BE2C (cell line): ENCODE measurements around the gene MRPS2.

Experiments used
- DNase-seq: peaks from one replicate; pipeline ENCODE4 v3.0.0-alpha.2; 2020
- H3K27me3 ChIP-seq: fragments of 250-450 bp; sonication (Bioruptor Pico); 2 replicates; pipeline ENCODE4 v1.5.1; 2020; ENCODE audit warnings: mild to moderate bottlenecking
- H3K36me3 ChIP-seq: fragments of 250-450 bp; sonication (Bioruptor Pico); 2 replicates; pipeline ENCODE4 v1.5.1; 2020; ENCODE audit warnings: mild to moderate bottlenecking
- H3K4me1 ChIP-seq: fragments of 250-450 bp; sonication (Bioruptor Pico); 2 replicates; pipeline ENCODE4 v1.5.1; 2020
- H3K4me3 ChIP-seq: 2 replicates; pipeline ENCODE4 v1.5.1; 2011; ENCODE audit warnings: low read depth, low read length
- H3K9me3 ChIP-seq: fragments of 250-450 bp; sonication (Bioruptor Pico); 2 replicates; pipeline ENCODE4 v1.5.1; 2020
- TF ChIP-seq, protein P1 (sequence below): IDR thresholded peaks from 2 replicates; pipeline ENCODE4 v1.5.1; 2012; ENCODE audit warnings: mild to moderate bottlenecking, low read depth, low read length

Gene MRPS2

DNA sequence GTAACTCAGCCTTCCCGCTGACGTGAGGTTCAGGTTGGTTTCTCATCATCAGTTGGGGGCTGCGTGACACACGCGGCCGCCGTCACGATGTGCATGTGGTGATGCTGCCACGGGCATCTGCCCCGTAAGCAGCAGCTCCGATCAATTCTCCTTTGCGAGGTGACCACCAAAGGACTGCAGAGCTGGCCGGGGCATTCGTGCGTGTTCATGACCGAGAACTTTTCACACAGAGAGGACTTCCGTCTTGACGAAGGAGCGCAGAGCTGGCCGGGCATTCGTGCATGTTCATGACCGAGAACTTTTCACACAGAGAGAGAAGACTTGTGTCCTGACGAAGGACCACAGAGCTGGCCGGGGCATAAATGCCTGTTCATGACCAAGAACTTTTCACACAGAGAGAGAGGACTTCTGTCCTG lies 16.9 kb downstream of the MRPS2 start:
- TF ChIP-seq, protein P1, sequence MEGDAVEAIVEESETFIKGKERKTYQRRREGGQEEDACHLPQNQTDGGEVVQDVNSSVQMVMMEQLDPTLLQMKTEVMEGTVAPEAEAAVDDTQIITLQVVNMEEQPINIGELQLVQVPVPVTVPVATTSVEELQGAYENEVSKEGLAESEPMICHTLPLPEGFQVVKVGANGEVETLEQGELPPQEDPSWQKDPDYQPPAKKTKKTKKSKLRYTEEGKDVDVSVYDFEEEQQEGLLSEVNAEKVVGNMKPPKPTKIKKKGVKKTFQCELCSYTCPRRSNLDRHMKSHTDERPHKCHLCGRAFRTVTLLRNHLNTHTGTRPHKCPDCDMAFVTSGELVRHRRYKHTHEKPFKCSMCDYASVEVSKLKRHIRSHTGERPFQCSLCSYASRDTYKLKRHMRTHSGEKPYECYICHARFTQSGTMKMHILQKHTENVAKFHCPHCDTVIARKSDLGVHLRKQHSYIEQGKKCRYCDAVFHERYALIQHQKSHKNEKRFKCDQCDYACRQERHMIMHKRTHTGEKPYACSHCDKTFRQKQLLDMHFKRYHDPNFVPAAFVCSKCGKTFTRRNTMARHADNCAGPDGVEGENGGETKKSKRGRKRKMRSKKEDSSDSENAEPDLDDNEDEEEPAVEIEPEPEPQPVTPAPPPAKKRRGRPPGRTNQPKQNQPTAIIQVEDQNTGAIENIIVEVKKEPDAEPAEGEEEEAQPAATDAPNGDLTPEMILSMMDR, result no peak
- H3K9me3 ChIP-seq, result no peaks in the 10 kb centered on the region
- H3K4me1 ChIP-seq, result no peaks in the 10 kb centered on the region; the same call in 1 of the 2 replicates
- H3K36me3 ChIP-seq, result no peaks in the 10 kb centered on the region
- no peak overlapping the region for H3K4me3 ChIP-seq
- DNase-seq, result no peak
- no peaks in the 10 kb centered on the region for H3K27me3 ChIP-seq

DNA sequence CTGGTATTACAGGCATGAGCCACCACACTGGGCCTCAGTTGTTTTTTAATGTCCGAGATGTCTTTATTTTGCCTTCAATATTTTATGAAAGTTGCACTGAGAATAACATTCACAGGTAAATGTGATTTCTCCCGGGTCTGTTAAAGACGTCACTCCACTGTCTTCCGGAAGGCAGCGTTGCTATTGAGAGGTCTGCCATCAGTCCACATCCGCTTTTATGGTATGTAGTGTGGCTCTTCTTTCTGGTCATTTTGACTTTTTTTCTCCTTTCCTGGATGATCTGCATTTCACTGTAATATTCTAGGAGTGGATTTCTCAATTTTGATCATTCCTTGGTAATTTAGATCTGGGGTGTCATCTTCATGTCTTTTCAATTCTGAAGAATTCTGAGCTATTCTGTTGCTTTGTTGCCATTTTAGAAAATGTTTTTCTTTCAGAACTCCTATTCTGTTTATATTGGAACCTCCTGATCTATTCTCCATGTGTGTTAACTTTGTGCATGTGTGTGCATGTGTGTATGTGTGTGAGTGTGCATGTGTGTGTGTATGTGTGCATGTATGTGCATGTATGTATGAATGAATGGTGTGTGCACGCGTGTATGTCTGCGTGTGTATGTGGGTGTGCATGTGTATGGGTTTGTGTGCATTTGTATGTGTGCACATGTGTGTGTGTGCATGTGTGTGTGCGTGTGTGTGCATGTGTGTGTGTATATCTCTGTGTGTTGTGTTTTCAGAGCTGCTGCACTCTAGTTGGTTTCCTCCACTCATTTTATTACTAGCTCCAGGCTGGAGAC lies 18.9 kb downstream of the MRPS2 start:
- no peak overlapping the region for H3K4me3 ChIP-seq
- no peaks in the 10 kb centered on the region for H3K27me3 ChIP-seq
- no peaks in the 10 kb centered on the region for H3K36me3 ChIP-seq
- H3K9me3 ChIP-seq, result no peaks in the 10 kb centered on the region
- no peaks in the 10 kb centered on the region; the same call in 1 of the 2 replicates for H3K4me1 ChIP-seq
- no peak for DNase-seq
- TF ChIP-seq, protein P1, result no peak

DNA sequence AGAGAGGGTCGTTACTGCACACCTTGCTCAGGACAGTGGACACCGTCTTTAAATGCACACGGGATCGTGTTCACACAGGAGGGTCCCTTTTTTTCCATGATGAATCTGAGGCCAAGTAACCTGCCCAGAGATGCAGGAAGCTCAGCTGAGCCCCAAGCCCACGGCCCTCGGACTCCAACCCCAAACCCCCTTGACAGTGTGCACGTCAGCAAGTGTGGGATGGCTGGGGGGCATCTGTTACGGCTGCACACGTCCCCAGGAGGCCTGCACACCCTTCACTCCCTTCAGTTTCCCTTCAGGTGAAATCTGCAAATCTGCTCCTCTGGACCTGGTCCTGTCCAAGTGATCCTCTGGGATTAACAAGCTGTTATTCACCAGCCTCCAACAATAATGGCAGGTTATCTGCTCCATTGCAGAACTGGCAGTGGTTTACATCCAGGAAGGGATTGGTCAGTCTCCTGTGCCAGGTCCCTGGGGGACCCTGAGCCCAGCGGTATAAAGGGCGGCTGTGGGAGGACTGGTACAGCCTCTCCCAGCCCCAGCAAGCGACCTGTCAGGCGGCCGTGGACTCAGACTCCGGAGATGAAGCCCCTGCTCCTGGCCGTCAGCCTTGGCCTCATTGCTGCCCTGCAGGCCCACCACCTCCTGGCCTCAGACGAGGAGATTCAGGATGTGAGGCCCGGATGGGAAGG lies 20.6 kb downstream of the MRPS2 start, which contains the start of gene LCN1:
Gene LCN1, plus strand, starts transcription at position 525 of the 692 bp plus-strand sequence. Its CDS starts 58 bp downstream, at position 583.
- Histone ChIP-seq H3K4me3 (no peak within 1 kb of the TSS), H3K4me1 (no peaks in the 10 kb centered on the region; the same call in 1 of the 2 replicates), H3K9me3 (no peaks in the 10 kb centered on the region), H3K36me3 (no peaks in the 10 kb centered on the region), H3K27me3 (no peaks in the 10 kb centered on the region)
- DNase-seq, result no peak
- TF ChIP-seq, protein P1, result no peak

DNA sequence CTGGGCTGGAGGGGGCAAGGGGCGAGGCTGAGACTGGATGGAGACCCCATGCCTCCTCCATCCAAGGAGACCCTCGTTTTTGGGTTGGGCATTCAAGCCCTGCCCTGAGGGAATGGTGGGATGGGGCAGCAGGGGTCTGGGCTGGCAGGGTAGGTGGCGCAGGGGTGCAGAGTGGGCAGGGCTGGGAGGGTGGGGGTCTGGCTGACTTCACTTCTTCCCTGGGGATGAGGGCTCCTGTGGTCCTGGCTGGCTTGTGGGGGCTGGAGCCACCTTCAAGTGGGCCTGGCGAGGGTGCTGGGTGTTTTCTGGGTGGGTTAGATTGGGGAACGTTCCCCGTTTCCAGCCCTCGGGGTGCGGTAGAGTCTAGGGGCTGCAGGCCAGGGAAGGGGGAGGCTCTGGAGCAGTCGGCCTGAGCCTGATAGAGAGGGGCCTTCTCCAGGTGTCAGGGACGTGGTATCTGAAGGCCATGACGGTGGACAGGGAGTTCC lies 21.2 kb downstream of the MRPS2 start:
- DNase-seq, result no peak
- TF ChIP-seq, protein P1, result no peak
- Histone ChIP-seq H3K36me3 (no peaks in the 10 kb centered on the region), H3K9me3 (no peaks in the 10 kb centered on the region), H3K4me1 (no peaks in the 10 kb centered on the region; the same call in 1 of the 2 replicates), H3K4me3 (no peak overlapping the region), H3K27me3 (no peaks in the 10 kb centered on the region)

DNA sequence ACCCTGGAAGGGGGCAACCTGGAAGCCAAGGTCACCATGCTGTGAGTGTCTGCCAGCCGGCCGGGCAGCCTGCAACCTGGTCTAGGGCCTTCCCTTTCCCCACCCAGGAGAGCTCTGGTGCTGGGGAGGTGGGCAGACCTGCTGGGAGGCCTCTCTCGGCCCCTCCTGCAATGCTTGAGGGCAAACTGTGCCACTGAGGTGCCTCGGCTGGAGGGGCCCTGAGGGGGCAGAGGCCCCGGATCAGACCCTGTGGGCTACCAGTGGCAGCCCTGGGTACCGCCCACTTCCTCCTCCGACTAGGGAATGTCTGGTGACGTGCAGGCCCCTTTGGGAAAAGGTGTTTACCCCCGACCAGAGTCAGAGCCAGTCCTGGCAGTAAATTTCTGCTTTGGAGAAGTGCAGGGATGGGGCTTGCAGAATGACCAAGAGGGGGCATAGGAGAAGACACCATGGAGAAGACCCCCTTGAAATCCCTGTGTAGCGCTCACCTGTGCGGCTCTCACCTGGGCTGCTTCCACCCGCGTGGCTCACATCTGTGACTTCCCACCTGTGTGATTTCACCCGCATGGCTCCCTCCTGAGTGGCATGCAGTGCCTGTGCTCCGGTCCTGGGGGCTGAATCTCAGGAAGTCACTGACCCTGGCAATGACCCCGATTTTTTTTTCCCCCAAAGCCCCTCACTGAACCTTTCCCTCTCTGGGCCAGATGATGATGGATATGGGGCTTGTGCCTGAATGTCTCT lies 21.8 kb downstream of the MRPS2 start:
- DNase-seq, result no peak
- Histone ChIP-seq H3K36me3 (no peaks in the 10 kb centered on the region), H3K9me3 (no peaks in the 10 kb centered on the region), H3K27me3 (no peaks in the 10 kb centered on the region), H3K4me1 (no peaks in the 10 kb centered on the region; the same call in 1 of the 2 replicates), H3K4me3 (no peak overlapping the region)
- TF ChIP-seq, protein P1, result 0 out of 2 replicates have a peak, but pooled peaks have one; percentile 6
